HEK293 (cell line): ENCODE measurements around the gene SPECC1.

ENCODE experiments used
- CTCF ChIA-PET: fragments of 350-600 bp; formaldehyde crosslinking; extraction: SDS; loops from one replicate; lab custom pipeline; 2021; ENCODE audit warnings: antibody characterized with exemption; lab: Yijun Ruan, JAX
- POLR2A ChIA-PET: fragments of 300-600 bp; formaldehyde crosslinking; extraction: SDS; loops from one replicate; lab custom pipeline; 2020; ENCODE audit warnings: antibody characterized with exemption, inconsistent platforms; lab: Yijun Ruan, JAX
- H3K27ac ChIP-seq: fragments of 200-500 bp; sonication (Bioruptor generic); 2 replicates; pipeline ENCODE4 v1.5.1; 2014; ENCODE audit warnings: low read depth, low read length, control low read depth, inconsistent platforms; ENCODE audit errors: extremely low read depth
- H3K36me3 ChIP-seq, 2 experiments: fragments of 200-500 bp in 1 of 2; sonication (Bioruptor generic) in 1 of 2; 1 replicate in 1 of 2; 2 replicates in 1 of 2; pipeline ENCODE4 v1.5.1; 2014 to 2017; ENCODE audit warnings: inconsistent platforms in 2 of 2, low read length in 2 of 2; ENCODE audit not compliant: control insufficient read depth in 2 of 2, insufficient read depth in 1 of 2
- H3K4me1 ChIP-seq: fragments of 200-500 bp; sonication (Bioruptor generic); 2 replicates; pipeline ENCODE4 v1.5.1; 2014; ENCODE audit warnings: mild to moderate bottlenecking, low read length, inconsistent platforms; ENCODE audit not compliant: control insufficient read depth, insufficient read depth
- H3K4me3 ChIP-seq: 2 replicates; pipeline ENCODE4 v1.5.1; 2011; ENCODE audit warnings: low read depth, mild to moderate bottlenecking, control low read depth, low read length, moderate library complexity
- H3K9me3 ChIP-seq: fragments of 200-500 bp; sonication (Bioruptor generic); 2 replicates; pipeline ENCODE4 v1.5.1; 2014; ENCODE audit warnings: low read depth, low read length, inconsistent platforms; ENCODE audit not compliant: control insufficient read depth, insufficient read depth
- KLF1 ChIP-seq: fragments of 450-650 bp; formaldehyde crosslinking; IDR thresholded peaks from 2 replicates; pipeline ENCODE4 v1.5.1; 2016; ENCODE audit warnings: missing biosample characterization, missing genetic modification characterization
- KLF16 ChIP-seq: fragments of 450-650 bp; formaldehyde crosslinking; IDR thresholded peaks from 2 replicates; pipeline ENCODE4 v1.5.1; 2017; ENCODE audit warnings: missing biosample characterization, missing genetic modification characterization
- KLF9 ChIP-seq: fragments of 450-650 bp; formaldehyde crosslinking; IDR thresholded peaks from 2 replicates; pipeline ENCODE4 v1.5.1; 2016; ENCODE audit warnings: missing biosample characterization, missing genetic modification characterization, low read depth
- MEIS1 ChIP-seq: sonication (generic); formaldehyde crosslinking; IDR thresholded peaks from 2 replicates; pipeline ENCODE4 v1.8.1; 2022; ENCODE audit warnings: missing genetic modification reagents, mild to moderate bottlenecking, borderline replicate concordance
- PATZ1 ChIP-seq: fragments of 450-650 bp; formaldehyde crosslinking; IDR thresholded peaks from 2 replicates; pipeline ENCODE4 v1.5.1; 2016; ENCODE audit warnings: missing biosample characterization, missing genetic modification characterization
- SP3 ChIP-seq: fragments of 450-650 bp; formaldehyde crosslinking; IDR thresholded peaks from 2 replicates; pipeline ENCODE4 v1.5.1; 2016; ENCODE audit warnings: missing biosample characterization, missing genetic modification characterization
- SP7 ChIP-seq: fragments of 450-650 bp; formaldehyde crosslinking; IDR thresholded peaks from 2 replicates; pipeline ENCODE4 v1.5.1; 2016; ENCODE audit warnings: missing biosample characterization, missing genetic modification characterization
- ZBTB10 ChIP-seq: fragments of 450-650 bp; formaldehyde crosslinking; IDR thresholded peaks from 2 replicates; pipeline ENCODE4 v1.5.1; 2016; ENCODE audit warnings: missing biosample characterization, missing genetic modification characterization
- ZBTB8A ChIP-seq: fragments of 450-650 bp; formaldehyde crosslinking; IDR thresholded peaks from 2 replicates; pipeline ENCODE4 v1.5.1; 2016; ENCODE audit warnings: missing biosample characterization, missing genetic modification characterization
- ZFHX2 ChIP-seq: fragments of 450-650 bp; formaldehyde crosslinking; conservative IDR thresholded peaks from 2 replicates; pipeline ENCODE4 v1.5.1; 2016; ENCODE audit warnings: missing biosample characterization, missing genetic modification characterization
- ZFP37 ChIP-seq: fragments of 450-650 bp; formaldehyde crosslinking; IDR thresholded peaks from 2 replicates; pipeline ENCODE4 v1.5.1; 2016; ENCODE audit warnings: missing biosample characterization, missing genetic modification characterization
- ZNF148 ChIP-seq: fragments of 450-650 bp; formaldehyde crosslinking; IDR thresholded peaks from 2 replicates; pipeline ENCODE4 v1.5.0; 2017; ENCODE audit warnings: missing biosample characterization, missing genetic modification characterization, borderline replicate concordance
- ZNF2 ChIP-seq: fragments of 450-650 bp; formaldehyde crosslinking; IDR thresholded peaks from 2 replicates; pipeline ENCODE4 v1.5.1; 2016; ENCODE audit warnings: missing biosample characterization, missing genetic modification characterization
- ZNF549 ChIP-seq: fragments of 450-650 bp; IDR thresholded peaks from 2 replicates; pipeline ENCODE4 v1.5.1; 2018; ENCODE audit warnings: missing biosample characterization, missing genetic modification characterization, mild to moderate bottlenecking, inconsistent platforms, moderate library complexity
- ZNF558 ChIP-seq: fragments of 450-650 bp; formaldehyde crosslinking; IDR thresholded peaks from 2 replicates; pipeline ENCODE4 v1.5.1; 2016; ENCODE audit warnings: missing biosample characterization, missing genetic modification characterization
- ZNF629 ChIP-seq: fragments of 450-650 bp; formaldehyde crosslinking; IDR thresholded peaks from 2 replicates; pipeline ENCODE4 v1.5.1; 2017; ENCODE audit warnings: missing biosample characterization, missing genetic modification characterization
- ZNF692 ChIP-seq: fragments of 450-650 bp; formaldehyde crosslinking; IDR thresholded peaks from 2 replicates; pipeline ENCODE4 v1.5.1; 2016; ENCODE audit warnings: missing biosample characterization, missing genetic modification characterization
- ZNF777 ChIP-seq: fragments of 450-650 bp; formaldehyde crosslinking; IDR thresholded peaks from 2 replicates; pipeline ENCODE4 v1.5.1; 2017; ENCODE audit warnings: missing biosample characterization, missing genetic modification characterization, borderline replicate concordance
- TF ChIP-seq, protein P1 (sequence below): fragments of 450-650 bp; formaldehyde crosslinking; IDR thresholded peaks from 2 replicates; pipeline ENCODE4 v1.5.1; 2016; ENCODE audit warnings: missing biosample characterization, missing genetic modification characterization
- TF ChIP-seq, protein P2 (sequence below): fragments of 450-650 bp; IDR thresholded peaks from 2 replicates; pipeline ENCODE4 v1.5.1; 2018; ENCODE audit warnings: missing biosample characterization, missing genetic modification characterization

The SPECC1 gene

GRCh38 chr17:19996502-19996901 is 12.7 kb upstream of the SPECC1 start (continued):
- peak; percentile 21; the same call in 1 of the 2 replicates for TF ChIP-seq ZBTB8A (tag by site-specific recombination)

GRCh38 chr17:20008242-20009051 is 712 bp upstream of the SPECC1 start:
- ChIA-PET POLR2A (interaction anchor here (0.6 to 2.0 kb wide), 6 partner anchors 11 to 214 kb away, joined by 3 to 7 read pairs (median 4); partner anchors contain the start of genes AKAP10 and ULK2), CTCF (interaction anchor here (0.6 to 6.3 kb wide), 24 partner anchors 12 to 246 kb away, joined by 3 to 68 read pairs (median 4); partner anchors contain the start of gene AKAP10)
- Histone ChIP-seq H3K9me3 (no peaks in the 10 kb centered on the region), H3K4me1 (peaks cover 12% of the 10 kb centered on the region), H3K27ac (peak overlapping the region; percentile 72; the same call in 1 of the 2 replicates), H3K4me3 (peak overlapping the region; percentile 87), H3K36me3 (no peaks in the 10 kb centered on the region)
- TF ChIP-seq ZNF777 (tag by site-specific recombination), result no peak
- TF ChIP-seq ZFP37 (tag by site-specific recombination), result peak; percentile 75; the same call in 1 of the 2 replicates
- TF ChIP-seq, protein P1, sequence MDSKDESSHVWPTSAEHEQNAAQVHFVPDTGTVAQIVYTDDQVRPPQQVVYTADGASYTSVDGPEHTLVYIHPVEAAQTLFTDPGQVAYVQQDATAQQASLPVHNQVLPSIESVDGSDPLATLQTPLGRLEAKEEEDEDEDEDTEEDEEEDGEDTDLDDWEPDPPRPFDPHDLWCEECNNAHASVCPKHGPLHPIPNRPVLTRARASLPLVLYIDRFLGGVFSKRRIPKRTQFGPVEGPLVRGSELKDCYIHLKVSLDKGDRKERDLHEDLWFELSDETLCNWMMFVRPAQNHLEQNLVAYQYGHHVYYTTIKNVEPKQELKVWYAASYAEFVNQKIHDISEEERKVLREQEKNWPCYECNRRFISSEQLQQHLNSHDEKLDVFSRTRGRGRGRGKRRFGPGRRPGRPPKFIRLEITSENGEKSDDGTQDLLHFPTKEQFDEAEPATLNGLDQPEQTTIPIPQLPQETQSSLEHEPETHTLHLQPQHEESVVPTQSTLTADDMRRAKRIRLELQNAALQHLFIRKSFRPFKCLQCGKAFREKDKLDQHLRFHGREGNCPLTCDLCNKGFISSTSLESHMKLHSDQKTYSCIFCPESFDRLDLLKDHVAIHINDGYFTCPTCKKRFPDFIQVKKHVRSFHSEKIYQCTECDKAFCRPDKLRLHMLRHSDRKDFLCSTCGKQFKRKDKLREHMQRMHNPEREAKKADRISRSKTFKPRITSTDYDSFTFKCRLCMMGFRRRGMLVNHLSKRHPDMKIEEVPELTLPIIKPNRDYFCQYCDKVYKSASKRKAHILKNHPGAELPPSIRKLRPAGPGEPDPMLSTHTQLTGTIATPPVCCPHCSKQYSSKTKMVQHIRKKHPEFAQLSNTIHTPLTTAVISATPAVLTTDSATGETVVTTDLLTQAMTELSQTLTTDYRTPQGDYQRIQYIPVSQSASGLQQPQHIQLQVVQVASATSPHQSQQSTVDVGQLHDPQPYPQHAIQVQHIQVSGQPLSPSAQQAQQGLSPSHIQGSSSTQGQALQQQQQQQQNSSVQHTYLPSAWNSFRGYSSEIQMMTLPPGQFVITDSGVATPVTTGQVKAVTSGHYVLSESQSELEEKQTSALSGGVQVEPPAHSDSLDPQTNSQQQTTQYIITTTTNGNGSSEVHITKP (tag by site-specific recombination), result peak; percentile 89
- TF ChIP-seq ZFHX2, result peak; percentile 84
- TF ChIP-seq SP3 (tag by site-specific recombination), result peak; percentile 73; the same call in 1 of the 2 replicates
- TF ChIP-seq MEIS1 (CRISPR knock-in tag), result no peak
- TF ChIP-seq ZNF558, result no peak
- TF ChIP-seq, protein P2, sequence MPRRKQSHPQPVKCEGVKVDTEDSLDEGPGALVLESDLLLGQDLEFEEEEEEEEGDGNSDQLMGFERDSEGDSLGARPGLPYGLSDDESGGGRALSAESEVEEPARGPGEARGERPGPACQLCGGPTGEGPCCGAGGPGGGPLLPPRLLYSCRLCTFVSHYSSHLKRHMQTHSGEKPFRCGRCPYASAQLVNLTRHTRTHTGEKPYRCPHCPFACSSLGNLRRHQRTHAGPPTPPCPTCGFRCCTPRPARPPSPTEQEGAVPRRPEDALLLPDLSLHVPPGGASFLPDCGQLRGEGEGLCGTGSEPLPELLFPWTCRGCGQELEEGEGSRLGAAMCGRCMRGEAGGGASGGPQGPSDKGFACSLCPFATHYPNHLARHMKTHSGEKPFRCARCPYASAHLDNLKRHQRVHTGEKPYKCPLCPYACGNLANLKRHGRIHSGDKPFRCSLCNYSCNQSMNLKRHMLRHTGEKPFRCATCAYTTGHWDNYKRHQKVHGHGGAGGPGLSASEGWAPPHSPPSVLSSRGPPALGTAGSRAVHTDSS (tag by site-specific recombination), result 0 out of 2 replicates have a peak, but pooled peaks have one; percentile 11
- no peak for TF ChIP-seq ZNF2
- TF ChIP-seq KLF16 (tag by site-specific recombination), result 0 out of 2 replicates have a peak, but pooled peaks have one; percentile 25
- TF ChIP-seq ZNF692, result peak; percentile 96
- TF ChIP-seq KLF1 (tag by site-specific recombination), result peak; percentile 44
- TF ChIP-seq ZNF148 (tag by site-specific recombination), result no peak
- peak; percentile 36; the same call in 1 of the 2 replicates for TF ChIP-seq SP7
- peak; percentile 83 for TF ChIP-seq KLF9
- TF ChIP-seq PATZ1 (tag by site-specific recombination), result peak; percentile 81
- no peak for TF ChIP-seq ZNF549 (tag by site-specific recombination)
- TF ChIP-seq ZBTB10, result peak; percentile 32; the same call in 1 of the 2 replicates
- TF ChIP-seq ZNF629, result no peak; the same call in 1 of the 2 replicates
